Heart left ventricle (tissue), 13 donors: ENCODE measurements around the gene ADARB1.

ENCODE experiments used
- POLR2A ChIP-seq, 2 donors: fragments of 450-650 bp; IDR thresholded peaks; one replicate each; pipeline ENCODE4 v1.6.1; 2017; ENCODE audit warnings: antibody characterized with exemption in 2 of 2, mild to moderate bottlenecking in 2 of 2, moderate library complexity in 2 of 2
- TF ChIP-seq, protein P1 (sequence below), 12 donors: fragments of 200-600 bp; sonication (generic) in 4 of 12; IDR thresholded peaks; one replicate each; pipeline versions ENCODE4 v1.5.0 to v1.8.0; 2018 to 2022; ENCODE audit warnings: antibody characterized with exemption in 12 of 12, mild to moderate bottlenecking in 5 of 12
- donor health status: ischemic (EF 13 %, LVEDD 7.1; RV severe dilation, severe dysfunction).
- donor health status: DM: no; HTN: yes; CAD: no.
- donor health status: DM: no; HTN: no; CAD: no.
- donor health status: ischemic (EF 25% LVEDD 6.9; RV normal size, moderate dysfunction).
- donor health status: ischemic (EF 25% LVEDD 5.7; RV mildly dilated, moderate dysfunction).
- donor health status: ischemic (EF 35%, LVEDD 5.7; RV mildly dilated, moderate dysfunction).
- donor health status: nonischemic (EF 11% LVEDD 7.7; RV severe dilation, severe dysfunction).
- donor health status: DM: yes; HTN: yes; CAD: no.
- donor health status: PGD.
- donor health status: ischemic (EF 29% LVEDD 5.4; RV normal size, mild dysfunction).
- donor health status: nonischemic (EF 23%, LVEDD 6.1; RV moderate dilation, normal function).

DNA sequence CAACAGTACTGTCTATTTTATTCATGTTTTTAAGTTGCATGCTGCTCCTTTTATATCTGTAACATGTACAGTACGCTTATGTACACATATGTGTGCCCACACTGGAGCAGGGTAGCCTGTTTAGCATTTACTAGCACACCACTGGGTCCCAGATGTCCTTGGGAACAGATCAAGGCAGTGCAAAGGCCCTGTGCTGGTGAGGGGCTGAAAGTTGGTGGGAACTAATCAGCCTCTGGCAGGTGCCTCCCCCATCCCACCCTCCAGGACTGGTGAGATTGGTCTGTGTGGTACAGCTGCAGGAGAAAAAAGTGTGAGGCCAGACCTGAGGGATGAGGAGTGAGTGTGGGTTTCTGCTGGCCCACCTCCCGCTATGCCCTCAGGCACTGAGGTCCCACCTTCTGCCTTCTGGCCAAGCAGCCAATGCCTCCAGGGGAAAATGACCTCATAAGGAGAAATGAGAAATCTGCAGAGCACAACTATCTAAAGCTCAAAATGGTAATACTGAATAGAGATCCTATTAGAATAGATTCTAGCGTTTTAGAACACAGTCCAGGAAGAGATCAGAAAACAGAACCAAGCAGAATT lies 154.4 kb downstream of the ADARB1 start:
- TF ChIP-seq, protein P1, sequence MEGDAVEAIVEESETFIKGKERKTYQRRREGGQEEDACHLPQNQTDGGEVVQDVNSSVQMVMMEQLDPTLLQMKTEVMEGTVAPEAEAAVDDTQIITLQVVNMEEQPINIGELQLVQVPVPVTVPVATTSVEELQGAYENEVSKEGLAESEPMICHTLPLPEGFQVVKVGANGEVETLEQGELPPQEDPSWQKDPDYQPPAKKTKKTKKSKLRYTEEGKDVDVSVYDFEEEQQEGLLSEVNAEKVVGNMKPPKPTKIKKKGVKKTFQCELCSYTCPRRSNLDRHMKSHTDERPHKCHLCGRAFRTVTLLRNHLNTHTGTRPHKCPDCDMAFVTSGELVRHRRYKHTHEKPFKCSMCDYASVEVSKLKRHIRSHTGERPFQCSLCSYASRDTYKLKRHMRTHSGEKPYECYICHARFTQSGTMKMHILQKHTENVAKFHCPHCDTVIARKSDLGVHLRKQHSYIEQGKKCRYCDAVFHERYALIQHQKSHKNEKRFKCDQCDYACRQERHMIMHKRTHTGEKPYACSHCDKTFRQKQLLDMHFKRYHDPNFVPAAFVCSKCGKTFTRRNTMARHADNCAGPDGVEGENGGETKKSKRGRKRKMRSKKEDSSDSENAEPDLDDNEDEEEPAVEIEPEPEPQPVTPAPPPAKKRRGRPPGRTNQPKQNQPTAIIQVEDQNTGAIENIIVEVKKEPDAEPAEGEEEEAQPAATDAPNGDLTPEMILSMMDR (IDR thresholded peaks at IDR 0.05), result no peak
- no peak for TF ChIP-seq POLR2A (IDR thresholded peaks at IDR 0.05)
